Endothelial cell (in vitro differentiated cells): ENCODE results near the gene ZNF160. TPM values are rescaled to one million over a fixed set of nuclear protein-coding genes. Genes with fewer than 3 reads are reported as not detected.

Experiments used
- DNase-seq: peaks from one replicate; pipeline ENCODE4 v3.0.0; 2021; ENCODE audit warnings: low spot score
- H3K27ac Mint-ChIP-seq: one replicate; pipeline ENCODE4 v1.8.0; 2021; ENCODE audit warnings: mixed read lengths, inconsistent platforms; ENCODE audit not compliant: unreplicated experiment
- H3K27me3 Mint-ChIP-seq: one replicate; pipeline ENCODE4 v1.8.0; 2021; ENCODE audit warnings: mild to moderate bottlenecking, moderate library complexity, mixed read lengths, inconsistent platforms; ENCODE audit not compliant: unreplicated experiment
- H3K36me3 Mint-ChIP-seq: one replicate; pipeline ENCODE4 v1.8.0; 2021; ENCODE audit warnings: mild to moderate bottlenecking, low read depth, mixed read lengths, inconsistent platforms; ENCODE audit not compliant: unreplicated experiment
- H3K4me1 Mint-ChIP-seq: one replicate; pipeline ENCODE4 v1.8.0; 2021; ENCODE audit warnings: mild to moderate bottlenecking, mixed read lengths, inconsistent platforms; ENCODE audit not compliant: unreplicated experiment
- H3K4me3 Mint-ChIP-seq: one replicate; pipeline ENCODE4 v1.8.0; 2021; ENCODE audit warnings: mild to moderate bottlenecking, mixed read lengths, inconsistent platforms; ENCODE audit not compliant: unreplicated experiment
- H3K9me3 Mint-ChIP-seq: one replicate; pipeline ENCODE4 v1.8.0; 2021; ENCODE audit warnings: mixed read lengths, inconsistent platforms; ENCODE audit not compliant: unreplicated experiment
- CTCF ChIP-seq: fragments of 200-600 bp; sonication (generic); IDR thresholded peaks from one replicate; pipeline ENCODE4 v1.5.0; 2021; ENCODE audit warnings: antibody characterized with exemption; ENCODE audit not compliant: unreplicated experiment
- total RNA-seq: library from RNA; stranded (reverse); fragmentation: NEBNext Ultra II Directional; extraction: Animal tissue kit (Norgen Biotek cat#: 25700); gene quantifications from one replicate; pipeline ENCODE4 v1.2.1, GENCODE V29; 2021; ENCODE audit not compliant: unreplicated experiment

Gene ZNF160
- total RNA-seq, 1 donor from 2014 or later = 36.3 TPM

- DNase-seq = peak; percentile 22
- H3K9me3 Mint-ChIP-seq = peaks cover 20% of the 10 kb centered on the region
- no peaks in the 10 kb centered on the region for H3K4me1 Mint-ChIP-seq
- TF ChIP-seq CTCF = no peak
- H3K36me3 Mint-ChIP-seq = peaks cover 21% of the 10 kb centered on the region
- peak overlapping the region; percentile 32 for H3K4me3 Mint-ChIP-seq
- no peak overlapping the region for H3K27ac Mint-ChIP-seq
- H3K27me3 Mint-ChIP-seq = peaks cover 10% of the 10 kb centered on the region
These were observed 45.2 kb downstream of the ZNF160 start for GRCh38 chr19:53057904-53058580.

- no peak for DNase-seq
- TF ChIP-seq CTCF = no peak
- peaks cover 15% of the 10 kb centered on the region for H3K9me3 Mint-ChIP-seq
- peaks cover 17% of the 10 kb centered on the region for H3K36me3 Mint-ChIP-seq
- H3K4me1 Mint-ChIP-seq = no peaks in the 10 kb centered on the region
- H3K4me3 Mint-ChIP-seq = no peak overlapping the region
- no peak overlapping the region for H3K27ac Mint-ChIP-seq
- peaks cover 7% of the 10 kb centered on the region for H3K27me3 Mint-ChIP-seq
These were observed 48.1 kb downstream of the ZNF160 start for GRCh38 chr19:53055117-53055516.

- no peak overlapping the region for H3K4me3 Mint-ChIP-seq
- H3K4me1 Mint-ChIP-seq = no peaks in the 10 kb centered on the region
- H3K36me3 Mint-ChIP-seq = peaks cover 11% of the 10 kb centered on the region
- H3K9me3 Mint-ChIP-seq = peaks cover 11% of the 10 kb centered on the region
- peaks cover 4% of the 10 kb centered on the region for H3K27me3 Mint-ChIP-seq
- DNase-seq = no peak
- TF ChIP-seq CTCF = no peak
- H3K27ac Mint-ChIP-seq = no peak overlapping the region
These were observed 55.8 kb downstream of the ZNF160 start for GRCh38 chr19:53047379-53047778.

- TF ChIP-seq CTCF = no peak
- Mint-ChIP-seq H3K27ac (no peak overlapping the region), H3K4me3 (no peak overlapping the region), H3K27me3 (peaks cover 4% of the 10 kb centered on the region), H3K36me3 (peaks cover 11% of the 10 kb centered on the region), H3K9me3 (peaks cover 11% of the 10 kb centered on the region), H3K4me1 (no peaks in the 10 kb centered on the region)
- no peak for DNase-seq
These were observed 57.7 kb downstream of the ZNF160 start for GRCh38 chr19:53045536-53045935.

GRCh38 chr19:53041366-53041765 is 61.9 kb downstream of the ZNF160 start:
- Mint-ChIP-seq H3K4me1 (peaks cover 4% of the 10 kb centered on the region), H3K27ac (no peak overlapping the region), H3K9me3 (peaks cover 10% of the 10 kb centered on the region), H3K4me3 (no peak overlapping the region), H3K36me3 (peaks cover 14% of the 10 kb centered on the region), H3K27me3 (peaks cover 7% of the 10 kb centered on the region)
- no peak for TF ChIP-seq CTCF
- no peak for DNase-seq
